Activated CD8-positive, alpha-beta memory T cell treated with anti-CD3 and anti-CD28 coated beads, Interleukin-2, amount 10 ng/mL, durations not matched to agents 7 days and 5 days (primary cell): Measurements from ENCODE around the gene ILKAP. TPM values are rescaled to one million over a fixed set of nuclear protein-coding genes. Genes with fewer than 3 reads are reported as not detected.

Experiments
- total RNA-seq, 2 experiments: library from RNA; stranded (reverse); gene quantifications; one replicate each; pipeline ENCODE4 v1.2.3, GENCODE V29; 2021

ILKAP gene
- total RNA-seq, 2 experiments from 2014 or later = 52.6 to 61.7 TPM

Other genes with a start within 250 kb of the ILKAP start
- 10 to 100 TPM; 22.1 to 44.1 TPM for gene UBE2F, start 236.7 kb downstream of the ILKAP start, total RNA-seq
- gene SCLY, start 142.7 kb downstream of the ILKAP start, total RNA-seq = 10 to 100 TPM; 29.1 to 53.8 TPM
- under 1 TPM in 1 of 2 experiments, not detected in 1; 0.05 TPM for gene ESPNL, start 103.4 kb downstream of the ILKAP start, total RNA-seq
- gene KLHL30, start 65.0 kb downstream of the ILKAP start, total RNA-seq = not detected
- gene ERFE, start 44.7 kb downstream of the ILKAP start, total RNA-seq = not detected
- 1 to 10 TPM; 3.0 to 4.0 TPM for gene HES6, start 36.3 kb upstream of the ILKAP start, total RNA-seq
- gene PER2, start 84.9 kb upstream of the ILKAP start, total RNA-seq = 10 to 100 TPM in 1 of 2 experiments, 1 to 10 TPM in 1; 9.1 to 11.5 TPM
- 1 to 10 TPM; 6.8 to 8.8 TPM for gene TRAF3IP1, start 116.8 kb upstream of the ILKAP start, total RNA-seq
- 10 to 100 TPM; 34.5 to 35.6 TPM for gene ASB1, start 223.2 kb upstream of the ILKAP start, total RNA-seq